DND-41 (cell line): ENCODE measurements around the gene REG1B.

Experiments used
- CTCF ChIP-seq: IDR thresholded peaks from 2 replicates; pipeline ENCODE4 v1.5.1; 2012; ENCODE audit warnings: borderline replicate concordance, low read length, moderate library complexity, mild to moderate bottlenecking; ENCODE audit not compliant: poor library complexity, severe bottlenecking; ENCODE audit errors: extremely low read depth
- EZH2 ChIP-seq: IDR thresholded peaks from 3 replicates; pipeline ENCODE4 v1.6.1; 2012; ENCODE audit warnings: borderline replicate concordance, low read depth, mild to moderate bottlenecking, moderate library complexity, low read length, inconsistent platforms; ENCODE audit not compliant: severe bottlenecking

- TF ChIP-seq EZH2 (no peak), CTCF (no peak)
Measured at GRCh38 chr2:79122676-79123075, 34.9 kb upstream of the REG1B start.
